Upper lobe of left lung (tissue), 4 donors: Measurements from ENCODE around the gene TMEM134.

Experiments used
- CTCF ChIP-seq, 6 experiments: fragments of 450-650 bp in 4 of 6; fragments of 200-600 bp in 2 of 6; sonication (generic) in 2 of 6; IDR thresholded peaks; one replicate each; pipeline ENCODE4 v1.5.1; 2016 to 2019; ENCODE audit warnings: antibody characterized with exemption in 6 of 6
- POLR2A ChIP-seq, 4 donors: fragments of 450-650 bp; IDR thresholded peaks; one replicate each; pipeline ENCODE4 v1.5.1; 2016 to 2017; ENCODE audit warnings: antibody characterized with exemption in 4 of 4, mild to moderate bottlenecking in 2 of 4
- POLR2AphosphoS5 ChIP-seq, 2 donors: sonication (generic); formaldehyde crosslinking; IDR thresholded peaks; one replicate each; pipeline ENCODE4 v1.5.1; 2017; ENCODE audit warnings: antibody characterized with exemption in 2 of 2

GRCh38 chr11:67418476-67419281 lies 50.4 kb downstream of the TMEM134 start:
- no peak for TF ChIP-seq POLR2A (IDR thresholded peaks at IDR 0.05)
- TF ChIP-seq CTCF (IDR thresholded peaks at IDR 0.05): no peak
- TF ChIP-seq POLR2AphosphoS5 (IDR thresholded peaks at IDR 0.05): no peak
